ENCODE measurements around the gene ATAD3C. TPM values are rescaled to one million over a fixed set of nuclear protein-coding genes. Genes with fewer than 3 reads are reported as not detected.

The ATAD3C gene
- total RNA-seq, 1 experiment from 2014 or later: not detected

DNA sequence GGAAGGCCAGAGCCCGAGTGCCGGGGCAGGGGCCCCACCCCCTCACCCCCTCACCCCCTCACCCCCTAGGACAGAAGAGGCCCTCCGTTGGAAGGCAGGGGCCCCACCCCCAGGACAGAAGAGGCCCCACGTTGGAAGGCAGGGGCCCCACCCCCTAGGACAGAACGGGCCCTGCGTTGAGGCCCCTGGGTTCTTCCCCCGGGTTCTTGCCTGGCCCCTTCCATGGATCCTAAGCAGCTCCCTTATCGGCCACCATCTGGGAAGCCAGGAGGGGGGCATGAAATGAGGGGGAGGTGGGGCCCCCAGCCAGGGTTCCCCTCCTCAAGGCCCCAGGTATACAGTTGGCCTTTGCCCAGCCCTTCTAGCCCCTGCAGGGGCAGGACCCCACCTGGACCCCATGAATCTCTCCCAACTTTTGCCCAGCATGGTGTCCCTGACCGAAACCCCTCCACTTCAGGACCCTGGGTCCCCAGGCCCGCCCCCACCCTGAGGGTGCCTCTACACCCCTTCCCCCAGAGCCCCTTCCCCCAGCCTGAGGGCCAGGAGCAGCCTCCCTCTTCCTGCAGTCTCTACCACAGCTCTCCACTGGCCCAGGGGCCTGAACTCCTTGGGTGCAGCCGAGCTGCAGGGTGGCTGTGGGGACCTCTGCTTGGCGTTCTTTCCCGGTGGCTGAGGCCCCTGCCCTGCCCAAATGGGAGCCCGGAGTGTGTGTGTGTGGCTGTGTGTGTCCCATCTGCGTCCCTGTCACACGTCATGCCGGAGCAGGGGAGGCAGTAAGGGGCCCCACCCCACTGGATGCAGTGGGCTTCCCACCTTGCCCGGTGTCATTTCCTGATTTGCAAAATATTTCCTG lies 18.3 kb upstream of the ATAD3C start:
- no peak for DNase-seq (ENCODE audit: low spot score)

DNA sequence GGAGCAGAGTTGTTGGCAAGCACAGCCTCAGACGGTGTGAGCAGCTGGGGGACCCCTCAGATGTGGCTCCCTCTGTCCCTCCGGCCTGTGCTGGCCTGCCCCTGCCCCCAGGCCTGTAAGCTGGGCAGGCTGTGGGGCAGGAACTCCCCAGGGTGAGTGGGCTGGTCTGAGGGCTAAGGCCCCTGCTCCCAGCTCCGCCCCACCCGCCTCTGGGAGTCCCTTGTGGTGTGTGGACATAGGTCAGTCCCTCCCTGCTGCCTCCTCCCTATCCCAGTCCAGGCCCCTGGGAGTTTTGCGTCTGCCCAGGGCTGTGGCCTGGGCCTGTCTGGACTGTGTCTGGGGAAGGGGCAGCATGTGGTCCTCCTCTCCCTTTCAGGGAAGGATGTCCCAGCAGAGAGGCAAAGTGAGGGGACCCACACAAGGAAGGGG lies 17.6 kb upstream of the ATAD3C start:
- DNase-seq (ENCODE audit: low spot score): no peak

DNA sequence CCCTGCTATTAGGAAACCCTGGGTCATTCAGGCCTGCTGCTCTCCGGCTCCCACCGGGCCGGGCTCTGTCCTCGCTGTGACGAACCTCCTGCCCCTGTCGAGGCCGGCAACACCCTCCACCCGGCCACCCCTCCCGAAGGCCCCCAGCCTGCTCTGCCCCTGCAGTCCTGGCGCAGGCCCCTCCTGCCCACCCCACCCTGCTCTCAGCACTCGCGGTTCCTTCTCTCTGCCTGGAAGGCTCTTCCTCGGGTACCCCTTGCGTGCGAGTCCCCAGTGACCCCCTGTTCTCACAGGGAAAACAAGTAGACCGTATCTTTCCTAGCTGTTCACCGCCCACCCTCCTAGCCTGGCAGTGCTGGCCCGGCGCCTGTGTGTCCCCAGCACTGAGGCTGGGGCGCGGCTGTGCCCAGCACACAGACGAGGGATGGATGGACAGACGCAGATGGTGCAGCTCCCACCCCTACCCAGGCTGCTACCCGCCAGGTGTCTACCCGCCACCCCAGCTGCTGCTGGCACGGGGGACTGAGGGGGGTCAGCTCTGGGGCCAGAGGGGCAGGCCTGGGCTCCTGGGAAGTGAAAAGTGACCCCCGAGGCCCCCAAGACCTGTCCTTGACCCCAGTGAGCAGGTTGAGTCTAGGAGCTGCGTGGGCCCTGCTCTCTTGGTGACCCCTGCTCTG lies 17.1 kb upstream of the ATAD3C start:
- no peak for DNase-seq (ENCODE audit: low spot score)

DNA sequence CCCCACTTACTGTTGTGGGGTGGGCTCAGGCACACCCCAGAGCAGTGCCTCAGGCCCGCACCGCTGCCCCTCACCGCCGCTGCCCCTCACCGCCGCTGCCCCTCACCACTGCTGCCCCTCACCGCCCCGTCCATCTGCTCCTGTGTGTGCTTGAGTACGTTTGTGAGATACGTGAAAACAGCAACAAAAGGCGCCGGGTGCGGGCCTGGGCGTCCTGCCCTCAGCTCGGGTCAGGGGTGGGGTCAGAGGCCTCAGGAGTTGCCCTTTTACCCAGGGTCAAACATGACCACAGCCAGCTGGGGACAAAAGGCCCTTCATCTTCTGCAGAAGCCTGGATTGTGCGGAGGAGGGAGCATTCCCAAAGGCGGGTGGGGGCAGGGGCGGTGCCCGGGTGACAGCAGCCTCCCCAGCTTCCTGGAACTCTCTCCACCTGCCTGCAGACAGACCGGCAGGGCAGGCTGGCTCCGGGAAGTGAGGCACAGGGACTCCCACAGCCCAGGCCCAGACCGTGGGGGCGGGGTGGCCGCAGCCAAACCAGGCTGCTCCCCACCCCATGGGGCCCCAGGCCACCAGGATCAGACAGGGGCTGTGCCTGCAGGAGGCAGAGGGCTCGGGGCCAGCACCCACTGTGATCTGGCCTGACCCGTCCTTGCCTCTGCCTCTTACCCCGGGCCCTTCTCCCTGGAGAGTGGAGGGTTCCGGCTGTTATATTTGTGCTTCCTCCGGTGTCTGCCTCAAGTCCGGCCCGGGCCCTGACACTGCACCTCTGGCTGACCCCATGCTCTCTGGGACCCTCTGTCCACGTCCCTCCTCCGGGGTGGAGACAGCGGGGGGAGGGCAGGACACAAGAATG lies 16.3 kb upstream of the ATAD3C start:
- DNase-seq (ENCODE audit: low spot score): no peak

DNA sequence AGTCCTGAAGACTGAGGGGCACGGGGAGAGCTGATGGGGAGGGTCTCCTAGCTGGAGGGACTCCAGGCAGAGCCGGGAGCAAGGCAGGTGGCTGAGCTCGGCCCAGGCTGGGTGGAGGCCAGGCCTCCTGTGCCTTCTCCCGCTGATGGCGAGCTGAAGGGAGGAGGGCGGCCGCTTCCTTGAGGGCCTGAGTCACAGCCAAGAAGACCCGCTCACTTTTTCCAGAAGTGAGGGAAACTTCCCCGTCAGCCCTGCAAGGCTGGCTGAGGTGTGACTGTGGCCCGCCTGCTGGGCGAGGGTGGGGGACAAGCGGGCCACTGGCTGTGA lies 15.7 kb upstream of the ATAD3C start:
- no peak for DNase-seq (ENCODE audit: low spot score)

DNA sequence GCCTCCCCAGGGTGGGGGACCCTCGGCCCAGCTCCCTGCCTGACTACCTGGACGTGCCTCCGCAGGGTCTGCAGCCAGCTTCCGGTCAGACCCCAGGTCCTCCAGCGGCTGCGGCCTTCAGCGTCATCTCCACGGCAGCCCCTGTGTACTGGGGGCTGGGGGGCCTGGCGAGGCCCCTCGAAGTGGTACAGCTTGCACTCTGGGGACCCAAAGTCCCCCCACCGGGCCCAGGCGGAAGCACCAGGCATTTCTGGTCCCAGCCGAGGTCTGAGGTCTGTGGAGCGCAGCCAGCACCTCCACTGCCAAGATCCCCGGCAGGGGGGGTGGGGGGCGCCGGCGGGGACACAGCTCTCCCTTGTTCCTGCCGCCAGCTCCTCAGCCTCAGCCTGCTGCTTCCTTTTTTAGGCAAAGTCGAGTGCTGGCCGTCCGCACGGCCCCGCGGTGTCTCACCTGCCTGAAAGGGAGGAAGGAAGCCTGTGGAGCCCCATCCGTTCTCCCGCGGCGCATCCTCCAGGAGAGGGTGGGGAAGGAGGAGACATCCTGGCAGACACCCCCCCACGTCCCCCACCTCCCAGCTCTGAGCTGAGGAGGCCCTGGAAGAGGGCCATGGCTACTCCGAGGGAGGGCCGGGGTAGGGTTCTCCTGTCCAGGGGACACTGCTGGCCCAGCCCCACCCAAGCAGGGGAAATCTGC lies 15.2 kb upstream of the ATAD3C start:
- DNase-seq (ENCODE audit: low spot score): no peak

DNA sequence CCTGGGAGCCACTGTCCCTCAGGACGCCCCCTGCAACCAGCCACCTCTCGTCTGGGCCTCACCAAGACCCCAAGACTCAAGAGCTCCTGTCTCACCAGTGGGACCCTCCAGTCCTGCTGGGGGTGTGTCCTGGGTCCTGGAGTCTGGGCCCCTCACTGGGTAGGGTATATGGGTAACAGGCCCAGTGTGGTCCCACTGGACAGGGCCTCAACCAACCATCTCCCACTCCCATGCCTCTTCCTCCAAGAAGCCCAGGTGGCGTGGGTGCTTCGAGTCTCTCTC lies 14.7 kb upstream of the ATAD3C start:
- DNase-seq (ENCODE audit: low spot score): no peak

DNA sequence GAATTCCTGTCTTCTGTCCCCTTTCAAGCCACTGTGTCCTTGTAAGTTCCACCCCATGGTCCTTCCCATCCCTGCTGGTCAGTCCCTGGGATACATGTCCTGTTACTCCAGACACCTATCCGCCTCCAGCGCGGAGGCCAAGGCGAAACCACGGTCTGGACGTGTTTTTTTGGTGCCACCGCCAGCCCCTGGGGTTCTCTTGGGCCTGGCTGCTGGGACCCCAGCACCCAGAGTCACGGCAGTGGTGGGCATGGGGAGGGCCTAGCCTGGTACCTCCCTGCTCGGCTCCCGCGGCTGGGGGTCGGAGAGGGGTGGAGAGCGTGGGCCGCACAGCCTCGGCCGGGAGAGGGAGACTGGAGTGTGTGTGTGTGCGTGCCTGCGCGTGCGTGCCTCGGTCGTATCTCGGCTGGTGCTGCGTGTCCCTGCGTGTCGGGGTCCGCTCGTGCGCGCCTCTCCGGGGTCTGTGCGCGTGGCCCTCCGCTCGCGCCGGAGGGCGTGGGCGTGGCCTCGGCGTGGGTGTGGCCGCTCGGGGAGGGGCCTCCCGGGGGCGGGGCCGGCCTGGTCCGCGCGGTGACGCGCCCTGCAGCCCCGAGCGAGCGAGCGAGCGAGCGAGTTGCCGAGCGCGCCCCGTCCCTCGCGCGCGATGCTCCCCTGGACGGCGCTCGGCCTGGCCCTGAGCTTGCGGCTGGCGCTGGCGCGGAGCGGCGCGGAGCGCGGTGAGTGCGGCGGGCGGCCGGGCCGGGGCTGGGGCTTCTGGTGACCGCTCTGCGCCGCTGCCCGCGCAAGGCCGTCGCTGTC lies 14.2 kb upstream of the ATAD3C start, which contains the start of gene VWA1:
TSS of gene VWA1 (plus strand) at position 585 of the 798 bp plus-strand sequence. CDS start at position 644, 59 bp downstream.
- DNase-seq (ENCODE audit: low spot score): no peak

DNA sequence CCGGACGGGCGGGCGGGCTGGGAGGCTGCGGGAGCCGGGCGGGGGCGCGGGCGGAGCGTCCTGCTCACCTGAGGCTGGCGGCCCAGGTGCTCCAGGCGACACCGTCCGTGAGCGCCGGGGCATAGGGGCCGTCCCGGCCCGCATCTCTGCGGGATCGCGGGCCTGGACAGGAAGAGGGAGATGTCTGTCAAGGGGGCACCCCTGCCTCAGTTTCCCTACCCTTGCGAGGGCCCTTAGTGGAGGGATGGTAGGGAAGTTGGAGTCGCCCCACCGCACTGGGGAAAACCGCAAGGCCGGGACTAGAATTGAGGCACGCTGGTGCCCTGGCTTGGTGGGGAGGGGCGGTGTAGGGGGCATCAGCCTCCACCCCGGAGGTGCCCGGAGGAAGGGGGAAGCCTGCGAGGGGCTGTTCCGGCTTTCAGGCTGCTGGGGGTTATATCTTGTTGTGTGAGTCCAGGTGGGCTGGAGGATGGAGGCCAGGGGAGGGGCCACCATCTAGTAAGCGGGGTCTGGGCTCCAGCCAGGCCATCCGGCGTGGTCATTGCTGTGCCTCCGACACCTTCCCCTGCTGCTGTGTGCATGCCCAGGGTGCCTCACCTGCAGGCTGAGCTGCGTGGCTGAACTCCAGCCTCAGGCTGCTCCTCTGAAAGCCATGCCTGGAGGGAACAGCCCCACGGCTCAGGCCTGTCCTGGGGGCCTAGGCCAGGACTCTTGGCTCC lies 13.4 kb upstream of the ATAD3C start:
- no peak for DNase-seq (ENCODE audit: low spot score)

DNA sequence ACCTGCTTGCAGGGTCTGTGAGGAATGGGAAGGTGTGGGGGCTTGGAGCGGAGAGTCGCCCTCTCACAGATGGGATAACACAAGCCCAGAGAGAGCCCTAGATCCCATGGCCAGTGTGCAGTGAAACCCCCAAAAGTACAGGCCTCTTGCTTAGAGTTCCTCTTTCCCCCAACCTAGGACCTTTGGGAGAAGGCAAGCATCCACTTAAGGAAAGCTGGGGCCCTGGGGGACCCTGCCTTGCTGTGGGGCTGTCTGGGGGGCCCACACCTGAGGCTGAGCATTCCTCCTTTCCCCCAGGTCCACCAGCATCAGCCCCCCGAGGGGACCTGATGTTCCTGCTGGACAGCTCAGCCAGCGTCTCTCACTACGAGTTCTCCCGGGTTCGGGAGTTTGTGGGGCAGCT lies 12.9 kb upstream of the ATAD3C start:
- no peak for DNase-seq (ENCODE audit: low spot score)

DNA sequence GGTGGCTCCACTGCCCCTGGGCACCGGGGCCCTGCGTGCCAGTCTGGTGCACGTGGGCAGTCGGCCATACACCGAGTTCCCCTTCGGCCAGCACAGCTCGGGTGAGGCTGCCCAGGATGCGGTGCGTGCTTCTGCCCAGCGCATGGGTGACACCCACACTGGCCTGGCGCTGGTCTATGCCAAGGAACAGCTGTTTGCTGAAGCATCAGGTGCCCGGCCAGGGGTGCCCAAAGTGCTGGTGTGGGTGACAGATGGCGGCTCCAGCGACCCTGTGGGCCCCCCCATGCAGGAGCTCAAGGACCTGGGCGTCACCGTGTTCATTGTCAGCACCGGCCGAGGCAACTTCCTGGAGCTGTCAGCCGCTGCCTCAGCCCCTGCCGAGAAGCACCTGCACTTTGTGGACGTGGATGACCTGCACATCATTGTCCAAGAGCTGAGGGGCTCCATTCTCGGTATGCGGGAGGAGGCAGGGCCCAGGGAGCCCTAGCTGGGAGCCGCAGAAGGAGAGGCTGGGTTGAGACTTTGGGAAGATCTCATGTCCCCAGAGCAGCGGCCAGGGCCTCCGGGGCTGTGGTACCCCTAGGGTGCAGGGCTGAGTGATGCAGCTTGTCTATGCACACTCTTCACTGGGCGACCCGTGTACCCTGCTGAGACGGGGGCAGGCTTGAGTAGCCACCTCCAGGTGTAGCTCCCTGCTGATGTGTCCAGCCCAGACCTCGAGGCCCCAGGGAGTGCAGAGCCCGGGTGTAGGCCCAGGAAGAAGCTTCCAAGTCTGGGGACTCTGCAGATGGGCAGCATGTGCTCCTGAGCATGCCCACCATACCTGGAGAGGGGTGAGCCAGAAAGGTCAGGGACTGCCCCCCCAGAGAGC lies 12.2 kb upstream of the ATAD3C start:
- no peak for DNase-seq (ENCODE audit: low spot score)

DNA sequence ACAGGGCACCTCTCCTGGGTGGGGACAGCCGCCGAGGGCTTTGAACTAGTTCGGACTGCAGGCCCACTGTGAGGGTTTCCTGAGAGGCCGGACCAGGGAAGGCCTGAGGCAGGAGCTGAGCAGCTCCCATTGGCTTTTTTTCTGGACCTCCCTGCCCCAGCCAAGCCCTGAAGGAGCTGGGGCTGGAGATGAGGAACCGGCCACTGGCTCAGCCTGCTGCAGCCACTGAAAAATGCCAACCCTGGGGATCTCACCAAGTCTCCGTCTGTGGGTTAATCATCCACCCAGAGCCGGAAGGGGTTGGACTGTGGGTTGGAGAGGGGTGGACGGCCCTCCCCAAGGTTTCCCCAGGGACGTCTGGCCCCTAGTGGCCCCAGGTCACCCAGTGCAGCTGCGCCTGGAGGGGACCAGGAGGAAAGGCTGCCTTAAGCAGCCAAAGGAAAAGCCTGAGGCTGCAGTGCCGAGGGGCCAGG lies 11.5 kb upstream of the ATAD3C start:
- DNase-seq (ENCODE audit: low spot score): no peak

DNA sequence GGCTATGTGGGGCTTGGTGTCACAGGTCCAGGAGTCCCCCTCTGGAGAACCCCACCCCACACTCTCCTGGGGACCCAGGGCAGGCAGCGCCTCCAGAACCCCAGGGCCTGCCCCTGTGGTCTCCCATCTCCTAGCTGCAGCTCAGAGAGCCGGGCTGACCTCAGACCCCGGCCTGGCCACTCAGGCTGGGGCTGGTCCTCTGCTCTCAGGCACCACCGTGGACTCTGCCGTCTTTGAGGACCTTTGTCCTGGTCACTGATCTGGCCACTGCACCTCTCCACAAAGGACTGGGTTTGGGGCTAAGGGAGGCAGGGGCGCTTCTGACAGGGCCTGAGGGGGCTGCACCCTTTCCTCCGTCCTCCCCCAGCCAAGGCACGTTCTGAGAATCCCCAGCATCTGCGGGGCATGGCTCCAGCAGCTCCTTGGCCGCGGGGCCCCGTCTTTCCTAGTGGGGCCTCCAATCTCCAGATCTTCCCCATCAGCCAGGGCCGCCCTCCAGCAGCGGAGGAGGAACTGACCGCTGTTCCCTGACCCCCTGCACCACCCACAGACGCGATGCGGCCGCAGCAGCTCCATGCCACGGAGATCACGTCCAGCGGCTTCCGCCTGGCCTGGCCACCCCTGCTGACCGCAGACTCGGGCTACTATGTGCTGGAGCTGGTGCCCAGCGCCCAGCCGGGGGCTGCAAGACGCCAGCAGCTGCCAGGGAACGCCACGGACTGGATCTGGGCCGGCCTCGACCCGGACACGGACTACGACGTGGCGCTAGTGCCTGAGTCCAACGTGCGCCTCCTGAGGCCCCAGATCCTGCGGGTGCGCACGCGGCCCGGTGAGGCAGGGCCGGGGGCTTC lies 10.7 kb upstream of the ATAD3C start:
- no peak for DNase-seq (ENCODE audit: low spot score)

DNA sequence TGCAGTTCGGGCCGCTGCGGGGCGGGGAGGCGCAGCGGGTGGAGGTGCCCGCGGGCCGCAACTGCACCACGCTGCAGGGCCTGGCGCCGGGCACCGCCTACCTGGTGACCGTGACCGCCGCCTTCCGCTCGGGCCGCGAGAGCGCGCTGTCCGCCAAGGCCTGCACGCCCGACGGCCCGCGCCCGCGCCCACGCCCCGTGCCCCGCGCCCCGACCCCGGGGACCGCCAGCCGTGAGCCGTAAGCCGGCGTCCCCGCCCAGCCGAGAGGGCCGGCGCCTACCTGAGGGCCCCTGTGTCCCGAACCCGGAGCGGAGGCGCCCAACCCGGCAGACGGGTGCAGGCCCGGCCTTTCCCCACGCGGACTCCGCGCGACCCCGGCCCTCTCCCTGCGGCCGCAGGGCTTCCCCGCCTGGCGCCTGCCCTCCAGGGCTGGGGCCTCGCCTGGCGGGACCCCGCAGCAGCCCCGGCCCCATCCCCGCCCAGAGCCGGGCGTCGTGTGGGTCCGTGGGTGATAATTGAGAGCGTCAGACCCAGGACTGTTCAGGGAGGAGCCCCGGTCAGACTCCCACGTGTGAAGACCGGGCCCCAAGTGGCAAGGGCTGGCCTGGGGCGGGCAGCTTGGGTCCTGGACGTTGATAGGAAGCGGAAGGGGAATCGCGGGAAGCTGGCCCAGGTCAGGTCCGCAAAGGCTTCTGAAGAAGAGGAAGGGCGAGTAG lies 9.8 kb upstream of the ATAD3C start:
- DNase-seq (ENCODE audit: low spot score): no peak

DNA sequence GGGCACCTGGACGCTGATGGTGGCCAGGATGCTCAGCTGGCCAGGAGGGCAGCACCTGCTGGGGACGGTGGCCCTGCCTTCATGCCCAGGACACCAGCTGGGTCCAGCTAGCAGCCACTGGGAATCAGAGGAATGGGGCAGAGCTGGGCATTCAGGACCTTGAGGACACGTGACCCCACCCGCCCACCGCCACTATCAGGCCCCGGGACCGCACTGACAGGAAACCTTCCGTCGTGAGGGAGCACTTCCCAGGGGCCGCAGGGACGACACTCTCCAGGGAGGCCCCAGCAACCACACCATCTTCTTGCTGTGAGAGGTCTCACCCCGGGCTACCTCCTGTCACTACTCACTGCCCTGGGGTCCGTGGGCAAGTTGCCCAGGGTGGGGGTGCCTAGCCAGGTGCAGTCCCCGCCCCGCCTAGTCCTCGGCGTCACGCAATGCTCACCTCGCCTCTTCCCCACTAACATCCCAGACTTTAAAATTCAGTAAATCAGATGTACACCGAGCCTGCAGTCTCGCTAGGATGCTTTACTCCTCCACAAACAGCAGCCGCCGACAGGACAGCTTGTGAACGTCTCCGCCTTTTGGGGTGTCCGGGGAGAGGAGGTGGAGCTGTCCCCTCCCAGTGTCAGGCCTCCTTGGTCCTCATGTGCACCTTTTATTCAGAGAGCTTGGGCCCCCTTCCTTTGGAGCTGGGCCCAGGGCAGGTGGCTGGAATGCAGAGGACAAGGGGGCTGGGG lies 9.1 kb upstream of the ATAD3C start:
- DNase-seq (ENCODE audit: low spot score): no peak

DNA sequence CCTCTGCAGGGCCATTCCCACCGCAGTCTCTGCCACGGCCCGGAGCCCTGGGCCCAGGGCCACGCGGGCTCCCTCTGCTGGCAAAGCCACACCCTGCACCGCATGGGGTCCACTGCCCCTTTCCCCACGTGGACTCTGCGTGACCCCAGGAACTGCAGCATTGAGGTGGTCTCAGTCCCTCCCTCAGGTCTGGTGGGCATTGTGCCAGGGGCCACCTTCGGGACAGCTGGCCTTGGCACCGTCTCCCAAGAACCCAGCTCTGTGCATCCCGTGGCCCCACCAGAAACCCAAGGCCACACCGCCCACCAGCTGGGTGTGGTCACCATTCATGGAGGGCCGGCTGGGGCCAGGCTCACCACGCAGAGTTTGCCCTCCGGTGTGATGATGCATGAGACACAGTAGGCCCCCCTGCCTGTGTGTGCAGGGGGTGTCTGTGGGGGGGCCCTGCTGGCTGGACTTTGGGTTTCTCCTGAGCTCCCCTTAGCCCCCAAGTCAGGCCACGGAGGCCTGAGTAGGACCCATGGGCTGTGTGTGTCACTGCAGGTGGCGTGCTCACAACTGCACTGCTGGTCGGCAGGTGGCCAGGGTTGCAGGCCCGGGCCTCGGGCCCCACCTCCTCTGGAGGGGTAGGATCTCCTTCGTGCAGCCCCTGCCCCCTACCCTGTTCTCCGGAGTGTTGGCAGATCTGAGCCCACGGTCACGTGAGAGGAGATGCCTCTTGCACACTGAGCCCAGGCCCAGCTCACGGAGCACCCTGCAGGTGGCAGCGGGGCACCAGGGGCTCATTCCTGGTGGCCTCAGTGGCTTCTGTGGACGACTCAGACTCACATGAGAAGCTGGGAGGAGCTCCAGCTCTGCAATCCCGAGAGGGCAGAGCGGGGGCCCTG lies 8.2 kb upstream of the ATAD3C start:
- DNase-seq (ENCODE audit: low spot score): no peak

All from H4 (cell line).